Activated CD8-positive, alpha-beta memory T cell treated with anti-CD3 and anti-CD28 coated beads, Interleukin-2, amount 50 U/mL, for 1 hour (primary cell): ENCODE data around the gene VWF.
"Not testable (repeated sequence)": the region's sequence is repeated elsewhere in the genome, so short reads cannot be mapped to it uniquely, and the experiment has no call there.

Experiments
- DNase-seq: peaks from one replicate; pipeline ENCODE4 v3.0.0-alpha.2; 2020; ENCODE audit errors: extremely low read depth

The VWF gene

GRCh38 chr12:6104842-6105241, 19.6 kb downstream of the VWF start:
- DNase-seq = no peak

GRCh38 chr12:6104027-6104426, 20.4 kb downstream of the VWF start:
- no peak for DNase-seq

- DNase-seq = not testable (repeated sequence)
Measured at GRCh38 chr12:6102021-6102420, 22.4 kb downstream of the VWF start.

GRCh38 chr12:6099316-6099715, 25.2 kb downstream of the VWF start:
- DNase-seq = no peak

GRCh38 chr12:6097411-6097810, 27.1 kb downstream of the VWF start:
- DNase-seq = no peak

- no peak for DNase-seq
Measured at GRCh38 chr12:6096527-6096926, 27.9 kb downstream of the VWF start.

GRCh38 chr12:6095269-6095668, 29.2 kb downstream of the VWF start:
- DNase-seq = no peak

GRCh38 chr12:6093764-6094163, 30.7 kb downstream of the VWF start:
- DNase-seq = no peak

GRCh38 chr12:6092784-6093722, 31.4 kb downstream of the VWF start:
- DNase-seq = no peak

GRCh38 chr12:6091786-6092566, 32.5 kb downstream of the VWF start:
- DNase-seq = no peak

GRCh38 chr12:6090803-6091202, 33.7 kb downstream of the VWF start:
- no peak for DNase-seq

GRCh38 chr12:6088921-6089747, 35.3 kb downstream of the VWF start:
- DNase-seq = no peak

GRCh38 chr12:6086316-6086715, 38.2 kb downstream of the VWF start:
- DNase-seq = no peak

- DNase-seq = no peak
Measured at GRCh38 chr12:6085841-6086240, 38.6 kb downstream of the VWF start.

GRCh38 chr12:6084969-6085450, 39.5 kb downstream of the VWF start:
- DNase-seq = no peak

- DNase-seq = no peak
Measured at GRCh38 chr12:6084261-6084968, 40.1 kb downstream of the VWF start.

GRCh38 chr12:6083601-6084000, 40.9 kb downstream of the VWF start:
- no peak for DNase-seq

- DNase-seq = no peak
Measured at GRCh38 chr12:6082613-6083012, 41.9 kb downstream of the VWF start.

- no peak for DNase-seq
Measured at GRCh38 chr12:6080149-6081045, 44.1 kb downstream of the VWF start.
